Testis (tissue), 3 donors: ENCODE results near the gene MS4A4E. TPM values are rescaled to one million over a fixed set of nuclear protein-coding genes. Genes with fewer than 3 reads are reported as not detected.

Source experiments
- DNase-seq: peaks from one replicate; pipeline ENCODE4 v3.0.0-alpha.2; 2019
- H3K27ac ChIP-seq, 2 donors: fragments of 200-600 bp; sonication (generic); one replicate each; pipeline ENCODE4 v1.5.1; 2019
- H3K27me3 ChIP-seq: fragments of 200-600 bp; sonication (generic); one replicate; pipeline ENCODE4 v1.5.1; 2019
- H3K36me3 ChIP-seq: fragments of 200-600 bp; sonication (generic); one replicate; pipeline ENCODE4 v1.5.1; 2017; ENCODE audit warnings: low read depth; ENCODE audit errors: missing control alignments
- H3K4me1 ChIP-seq: fragments of 200-600 bp; sonication (generic); one replicate; pipeline ENCODE4 v1.5.1; 2019
- H3K4me3 ChIP-seq, 2 donors: fragments of 200-600 bp; sonication (generic); one replicate each; pipeline ENCODE4 v1.5.1; 2017 to 2019
- H3K9me3 ChIP-seq: fragments of 200-600 bp; sonication (generic); one replicate; pipeline ENCODE4 v1.5.1; 2017
- POLR2A ChIP-seq: fragments of 450-650 bp; IDR thresholded peaks from one replicate; pipeline ENCODE4 v1.6.1; 2017; ENCODE audit warnings: antibody characterized with exemption, mild to moderate bottlenecking, moderate library complexity
- WGBS, 2 donors: methylation state at CpG; one replicate each; pipeline ENCODE4 v1.1.5; 2018; 5-methylcytosine and 5-hydroxymethylcytosine counted together
- intact Hi-C: fragments of 100-400 bp; cut with DNase I; formaldehyde crosslinking; loops from one replicate; pipeline ENCODE4 v1.15.1; 2023; ENCODE audit warnings: low total_unique reads
- polyA plus RNA-seq: library from polyadenylated mRNA; stranded (reverse); fragments of 350-450 nt; fragmentation: Illumina TruSeq; extraction: RNeasy Lipid Tissue Mini Kit (QIAGEN cat#74804); gene quantifications from one replicate; pipeline ENCODE4 v1.2.3, GENCODE V29; 2014; ENCODE audit warnings: low read depth, low replicate concordance; ENCODE audit not compliant: insufficient read depth
- total RNA-seq, 2 donors: library from RNA; depleted of rRNA; stranded (reverse); fragments of >200 nt; gene quantifications; one replicate each; pipeline ENCODE4 v1.2.3, GENCODE V29; 2016
- TF ChIP-seq, protein P1 (sequence below), 3 experiments: fragments of 450-650 bp in 2 of 3; fragments of 200-600 bp in 1 of 3; sonication (generic) in 1 of 3; IDR thresholded peaks; one replicate each; pipeline ENCODE4 v1.5.1; 2016 to 2019; ENCODE audit warnings: antibody characterized with exemption in 3 of 3, mild to moderate bottlenecking in 2 of 3, moderate library complexity in 1 of 3

MS4A4E gene
- total and polyA plus RNA-seq, 3 donors from 2014 or later, result 1.3 to 4.6 (median 3.8) TPM

GRCh38 chr11:60165538-60165937 is 77.4 kb downstream of the MS4A4E start:
- Histone ChIP-seq H3K4me1 (no peaks in the 10 kb centered on the region), H3K9me3 (no peaks in the 10 kb centered on the region), H3K36me3 (no peaks in the 10 kb centered on the region), H3K27me3 (no peaks in the 10 kb centered on the region), H3K27ac (no peak overlapping the region), H3K4me3 (no peak overlapping the region)
- intact Hi-C loops, result no loop called here
- no peak for TF ChIP-seq POLR2A
- TF ChIP-seq, protein P1, sequence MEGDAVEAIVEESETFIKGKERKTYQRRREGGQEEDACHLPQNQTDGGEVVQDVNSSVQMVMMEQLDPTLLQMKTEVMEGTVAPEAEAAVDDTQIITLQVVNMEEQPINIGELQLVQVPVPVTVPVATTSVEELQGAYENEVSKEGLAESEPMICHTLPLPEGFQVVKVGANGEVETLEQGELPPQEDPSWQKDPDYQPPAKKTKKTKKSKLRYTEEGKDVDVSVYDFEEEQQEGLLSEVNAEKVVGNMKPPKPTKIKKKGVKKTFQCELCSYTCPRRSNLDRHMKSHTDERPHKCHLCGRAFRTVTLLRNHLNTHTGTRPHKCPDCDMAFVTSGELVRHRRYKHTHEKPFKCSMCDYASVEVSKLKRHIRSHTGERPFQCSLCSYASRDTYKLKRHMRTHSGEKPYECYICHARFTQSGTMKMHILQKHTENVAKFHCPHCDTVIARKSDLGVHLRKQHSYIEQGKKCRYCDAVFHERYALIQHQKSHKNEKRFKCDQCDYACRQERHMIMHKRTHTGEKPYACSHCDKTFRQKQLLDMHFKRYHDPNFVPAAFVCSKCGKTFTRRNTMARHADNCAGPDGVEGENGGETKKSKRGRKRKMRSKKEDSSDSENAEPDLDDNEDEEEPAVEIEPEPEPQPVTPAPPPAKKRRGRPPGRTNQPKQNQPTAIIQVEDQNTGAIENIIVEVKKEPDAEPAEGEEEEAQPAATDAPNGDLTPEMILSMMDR (IDR thresholded peaks at IDR 0.05), result no peak
- no peak for DNase-seq
- WGBS, 2 donors, result 75 to 94% methylated on average over 2 of the region's 2 CpGs

- H3K36me3 ChIP-seq, result no peaks in the 10 kb centered on the region
- intact Hi-C loops, result no loop called here
- no peaks in the 10 kb centered on the region for H3K4me1 ChIP-seq
- TF ChIP-seq, protein P1 (IDR thresholded peaks at IDR 0.05), result no peak
- TF ChIP-seq POLR2A, result no peak
- H3K27me3 ChIP-seq, result no peaks in the 10 kb centered on the region
- no peaks in the 10 kb centered on the region for H3K9me3 ChIP-seq
- H3K27ac ChIP-seq, result no peak overlapping the region
- DNase-seq, result no peak
- H3K4me3 ChIP-seq, result no peak overlapping the region
- WGBS, 2 donors, result 95 to 96% methylated on average over 1 of the region's 1 CpG
Observed at GRCh38 chr11:60164550-60165075, 78.3 kb downstream of the MS4A4E start.

DNA sequence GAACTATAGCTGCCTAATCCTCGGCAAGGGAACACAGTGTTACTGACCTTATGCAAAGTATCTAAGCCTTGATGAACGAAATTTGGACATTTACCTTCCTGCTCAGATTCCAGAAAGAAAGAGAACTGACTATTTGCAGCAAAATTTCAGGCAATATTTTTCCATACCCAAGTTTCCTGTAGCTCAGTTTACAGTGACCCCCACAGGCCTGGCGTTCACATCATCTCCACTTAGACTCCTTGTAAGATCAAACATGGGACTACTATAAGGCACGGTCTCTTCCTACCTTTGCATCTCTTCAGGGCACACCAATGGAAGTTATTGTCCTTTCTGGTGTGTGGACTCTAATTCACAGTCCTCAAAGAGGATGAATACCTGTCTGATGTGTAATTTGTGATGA is 81.2 kb downstream of the MS4A4E start:
- Histone ChIP-seq H3K4me3 (no peak overlapping the region), H3K36me3 (no peaks in the 10 kb centered on the region), H3K4me1 (no peaks in the 10 kb centered on the region), H3K27ac (no peak overlapping the region), H3K27me3 (no peaks in the 10 kb centered on the region), H3K9me3 (no peaks in the 10 kb centered on the region)
- no peak for DNase-seq
- WGBS, 2 donors, result 63 to 66% methylated on average over 4 of the region's 4 CpGs
- intact Hi-C loops, result no loop called here
- TF ChIP-seq, protein P1 (IDR thresholded peaks at IDR 0.05), result no peak
- no peak for TF ChIP-seq POLR2A

DNA sequence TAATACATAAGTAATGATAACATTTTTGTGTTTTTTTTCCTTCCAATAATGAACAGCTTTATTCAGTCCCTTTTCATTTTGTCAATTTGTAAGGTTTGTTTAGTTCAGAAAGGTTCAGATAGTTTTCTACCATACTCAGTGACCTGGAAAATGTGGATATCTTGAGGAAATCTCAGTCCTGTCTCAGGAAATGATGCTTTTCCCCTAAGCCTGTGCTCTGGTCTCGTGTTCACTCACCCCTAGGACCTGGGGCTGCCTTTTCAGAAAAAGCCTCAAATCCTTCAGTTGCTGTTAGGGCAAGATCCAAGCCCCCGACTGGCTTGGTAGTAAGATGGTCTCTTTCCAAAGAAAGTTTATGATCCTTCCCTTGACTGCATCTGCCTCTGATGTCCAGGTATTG is 81.8 kb downstream of the MS4A4E start:
- no peaks in the 10 kb centered on the region for H3K4me1 ChIP-seq
- no peaks in the 10 kb centered on the region for H3K27me3 ChIP-seq
- intact Hi-C loops, result no loop called here
- no peak for DNase-seq
- H3K4me3 ChIP-seq, result no peak overlapping the region
- no peak for TF ChIP-seq POLR2A
- TF ChIP-seq, protein P1 (IDR thresholded peaks at IDR 0.05), result no peak
- H3K9me3 ChIP-seq, result no peaks in the 10 kb centered on the region
- no peak overlapping the region for H3K27ac ChIP-seq
- H3K36me3 ChIP-seq, result no peaks in the 10 kb centered on the region
- WGBS, 2 donors, result 78 to 79% methylated on average over 2 of the region's 2 CpGs

GRCh38 chr11:60159868-60160267 is 83.1 kb downstream of the MS4A4E start:
- Histone ChIP-seq H3K9me3 (no peaks in the 10 kb centered on the region), H3K4me3 (no peak overlapping the region), H3K27me3 (no peaks in the 10 kb centered on the region), H3K4me1 (no peaks in the 10 kb centered on the region), H3K36me3 (no peaks in the 10 kb centered on the region), H3K27ac (no peak overlapping the region)
- no peak for DNase-seq
- intact Hi-C loops, result no loop called here
- TF ChIP-seq POLR2A, result no peak
- TF ChIP-seq, protein P1 (IDR thresholded peaks at IDR 0.05), result no peak
- 57 to 73% methylated on average over 1 of the region's 1 CpG for WGBS, 2 donors
